GM23338 (cell line): ENCODE data around the gene LONP1. TPM values are rescaled to one million over a fixed set of nuclear protein-coding genes. Genes with fewer than 3 reads are reported as not detected.
"Not testable (repeated sequence)": the region's sequence is repeated elsewhere in the genome, so short reads cannot be mapped to it uniquely, and the experiment has no call there.

Source experiments
- ATAC-seq: fragments of 200-7000 bp; cut with Tn5 transposase; 3 replicates; pipeline ENCODE4 v1.9.1; 2020
- DNase-seq: peaks from one replicate; pipeline ENCODE4 v3.0.0-alpha.2; 2015; ENCODE audit warnings: low spot score
- H2AFZ ChIP-seq: fragments of 200-600 bp; sonication (generic); 2 replicates; pipeline ENCODE4 v1.8.0; 2016; ENCODE audit warnings: antibody characterized with exemption, mild to moderate bottlenecking, moderate library complexity
- H3F3A ChIP-seq: fragments of 200-600 bp; sonication (generic); replicated peaks from 2 replicates; pipeline ENCODE4 v1.8.0; 2017; ENCODE audit warnings: antibody characterized with exemption, mixed run types, low read depth
- H3K27ac ChIP-seq: fragments of 200-600 bp; sonication (generic); 2 replicates; pipeline ENCODE4 v1.6.1; 2016; ENCODE audit warnings: low read depth
- H3K27me3 ChIP-seq: fragments of 200-600 bp; sonication (generic); 2 replicates; pipeline ENCODE4 v1.8.0; 2016; ENCODE audit warnings: mild to moderate bottlenecking, mixed run types, moderate library complexity; ENCODE audit not compliant: insufficient read depth
- H3K36me3 ChIP-seq: fragments of 200-600 bp; sonication (generic); 2 replicates; pipeline ENCODE4 v1.8.0; 2016; ENCODE audit warnings: mild to moderate bottlenecking; ENCODE audit not compliant: insufficient read depth
- H3K4me1 ChIP-seq: fragments of 200-600 bp; sonication (generic); 2 replicates; pipeline ENCODE4 v1.8.0; 2016; ENCODE audit warnings: mild to moderate bottlenecking, moderate library complexity; ENCODE audit not compliant: insufficient read depth
- H3K4me2 ChIP-seq: fragments of 200-600 bp; sonication (generic); 2 replicates; pipeline ENCODE4 v1.7.1; 2017; ENCODE audit warnings: mixed run types
- H3K4me3 ChIP-seq: fragments of 200-600 bp; sonication (generic); 2 replicates; pipeline ENCODE4 v1.6.1; 2016; ENCODE audit warnings: mixed run types
- H3K79me2 ChIP-seq: fragments of 200-600 bp; sonication (generic); replicated peaks from 2 replicates; pipeline ENCODE4 v1.8.0; 2017; ENCODE audit warnings: mild to moderate bottlenecking; ENCODE audit not compliant: insufficient read depth
- H3K9me2 ChIP-seq: fragments of 200-600 bp; sonication (generic); 2 replicates; pipeline ENCODE4 v1.8.0; 2017; ENCODE audit not compliant: insufficient read depth
- H4K20me1 ChIP-seq: fragments of 200-600 bp; sonication (generic); replicated peaks from 2 replicates; pipeline ENCODE4 v1.8.0; 2017; ENCODE audit warnings: mild to moderate bottlenecking; ENCODE audit not compliant: insufficient read depth
- H3K27ac Mint-ChIP-seq: 2 replicates; pipeline ENCODE4 v1.8.0; 2020; ENCODE audit warnings: inconsistent platforms, mild to moderate bottlenecking, moderate library complexity, mixed read lengths
- H3K27me3 Mint-ChIP-seq: 3 replicates; pipeline ENCODE4 v1.8.0; 2022; ENCODE audit warnings: low read depth, mild to moderate bottlenecking, moderate library complexity, mixed read lengths, inconsistent platforms; ENCODE audit not compliant: insufficient read depth, poor library complexity
- H3K36me3 Mint-ChIP-seq: 3 replicates; pipeline ENCODE4 v1.8.0; 2021; ENCODE audit warnings: low read depth, mild to moderate bottlenecking, inconsistent platforms, moderate library complexity, mixed read lengths
- H3K4me1 Mint-ChIP-seq: 3 replicates; pipeline ENCODE4 v1.8.0; 2020; ENCODE audit warnings: mild to moderate bottlenecking, inconsistent platforms, mixed read lengths
- H3K4me3 Mint-ChIP-seq: 3 replicates; pipeline ENCODE4 v1.8.0; 2021; ENCODE audit warnings: moderate library complexity, mild to moderate bottlenecking, inconsistent platforms, mixed read lengths
- H3K9me3 Mint-ChIP-seq: 3 replicates; pipeline ENCODE4 v1.8.0; 2020; ENCODE audit warnings: moderate library complexity, mild to moderate bottlenecking, inconsistent platforms, mixed read lengths
- CREB1 ChIP-seq: fragments of 250-450 bp; sonication (Bioruptor Pico); IDR thresholded peaks from 2 replicates; pipeline ENCODE4 v1.5.0; 2020; ENCODE audit warnings: low read depth, mild to moderate bottlenecking, moderate library complexity
- CTCF ChIP-seq, 2 experiments: fragments of 200-600 bp in 1 of 2; sonication (generic) in 1 of 2; conservative IDR thresholded peaks; 2 replicates each; pipeline versions ENCODE4 v1.5.1 to v1.6.1; 2016 to 2017; ENCODE audit warnings: antibody characterized with exemption in 2 of 2, low read depth in 2 of 2, mild to moderate bottlenecking in 2 of 2, moderate library complexity in 1 of 2
- EZH2 ChIP-seq: fragments of 200-600 bp; sonication (generic); IDR thresholded peaks from one replicate; pipeline ENCODE4 v1.8.0; 2017; ENCODE audit warnings: antibody characterized with exemption, mild to moderate bottlenecking, low read depth; ENCODE audit not compliant: unreplicated experiment
- EZH2phosphoT487 ChIP-seq: fragments of 200-600 bp; sonication (generic); IDR thresholded peaks from one replicate; pipeline ENCODE4 v1.8.1; 2018; ENCODE audit warnings: antibody characterized with exemption; ENCODE audit not compliant: unreplicated experiment
- NANOG ChIP-seq: IDR thresholded peaks from 2 replicates; pipeline ENCODE4 v1.6.1; 2016; ENCODE audit warnings: antibody characterized with exemption, borderline replicate concordance
- POLR2AphosphoS5 ChIP-seq: IDR thresholded peaks from 2 replicates; pipeline ENCODE4 v1.6.1; 2016; ENCODE audit warnings: antibody characterized with exemption, low read depth
- ZNF331 ChIP-seq: fragments of 250-450 bp; sonication (Bioruptor Pico); IDR thresholded peaks from 2 replicates; pipeline ENCODE4 v1.5.0; 2020; ENCODE audit warnings: low read depth, mild to moderate bottlenecking, moderate library complexity
- polyA plus RNA-seq: library from polyadenylated mRNA; unstranded; fragments of >200 nt; fragmentation: Nextera tagmentation; extraction: Ambion mirVana; gene quantifications from 2 replicates; pipeline ENCODE4 v1.2.1, GENCODE V29; 2016
- total RNA-seq: library from RNA; depleted of rRNA; stranded (reverse); fragments of >200 nt; shearing (Covaris generic); gene quantifications from 2 replicates; pipeline ENCODE4 v1.2.3, GENCODE V29; 2014
- TF ChIP-seq, protein P1 (sequence below): fragments of 250-450 bp; sonication (Bioruptor Pico); IDR thresholded peaks from 2 replicates; pipeline ENCODE4 v1.5.0; 2020; ENCODE audit warnings: mild to moderate bottlenecking, moderate library complexity

Gene LONP1
- total and polyA plus RNA-seq, 2 experiments from 2014 or later: 68.6 to 137 TPM

DNA sequence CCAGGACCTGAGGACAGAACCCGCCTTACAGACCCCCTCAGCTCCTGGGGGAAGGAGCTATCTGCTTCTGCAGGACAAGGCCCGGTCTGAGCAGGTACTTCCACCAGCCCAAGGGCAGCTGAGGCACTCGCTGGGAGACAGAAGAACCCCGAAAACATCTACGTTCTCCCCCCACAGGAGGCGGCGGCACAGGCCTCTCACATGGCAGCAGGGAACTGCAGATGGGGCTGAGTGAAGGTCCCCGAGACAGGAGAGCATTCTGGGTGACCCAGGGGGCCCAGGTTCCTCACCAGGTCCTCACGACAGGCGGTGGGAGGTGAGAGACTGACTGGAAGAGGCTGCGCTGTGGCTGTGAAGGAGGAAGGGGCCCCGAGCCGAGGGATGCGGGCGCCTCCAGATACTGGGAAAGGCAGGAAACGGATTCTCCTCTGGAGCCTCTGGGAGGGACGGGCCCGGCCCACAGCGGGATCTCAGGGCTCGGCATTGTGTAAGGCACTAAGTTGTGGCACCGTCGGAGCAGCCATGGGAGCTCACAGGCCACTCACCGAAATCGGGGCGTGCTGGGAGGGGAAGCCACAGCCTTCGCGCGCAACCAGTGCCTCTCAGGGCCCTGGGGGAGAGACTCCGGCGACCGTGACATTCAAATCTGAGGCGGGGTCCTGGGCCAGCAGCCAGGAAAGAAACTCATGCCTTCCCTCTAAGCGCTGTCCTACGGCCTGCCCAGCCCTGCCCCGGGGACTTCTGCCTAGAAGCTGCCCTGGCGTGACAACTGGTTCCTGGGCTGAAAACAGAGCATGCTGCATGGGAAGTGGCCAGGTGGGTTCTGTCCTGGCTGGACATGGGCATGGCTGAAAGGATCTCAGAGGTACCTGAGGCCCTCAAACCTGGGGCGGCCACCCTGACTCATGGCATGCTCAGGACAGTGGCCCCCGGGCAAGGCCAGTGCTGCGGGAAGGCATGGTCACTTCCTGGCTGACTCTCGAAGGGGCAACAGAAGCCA lies 15.8 kb downstream of the LONP1 start (continued):
- TF ChIP-seq CTCF (conservative IDR thresholded peaks at IDR 0.05; ENCODE audit: low read depth in 2 of 2): no peak
- TF ChIP-seq EZH2: no peak
- no peak for TF ChIP-seq EZH2phosphoT487
- no peak for TF ChIP-seq ZNF331 (CRISPR knock-in tag)

DNA sequence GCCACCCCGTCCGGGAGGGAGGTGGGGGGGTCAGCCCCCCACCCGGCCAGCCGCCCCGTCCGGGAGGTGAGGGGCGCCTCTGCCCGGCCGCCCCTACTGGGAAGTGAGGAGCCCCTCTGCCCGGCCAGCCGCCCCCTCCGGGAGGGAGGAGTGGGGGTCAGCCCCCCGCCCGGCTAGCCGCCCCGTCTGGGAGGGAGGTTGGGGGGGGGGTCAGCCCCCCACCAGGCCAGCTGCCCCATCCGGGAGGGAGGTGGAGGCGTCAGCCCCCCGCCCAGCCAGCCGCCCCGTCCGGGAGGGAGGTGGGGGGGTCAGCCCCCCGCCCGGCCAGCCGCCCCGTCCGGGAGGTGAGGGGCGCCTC lies 17.9 kb downstream of the LONP1 start:
- H3K27ac Mint-ChIP-seq, H3K9me3 Mint-ChIP-seq, H3K79me2 ChIP-seq, H3K9me2 ChIP-seq, H3K4me3 ChIP-seq, H3K4me1 Mint-ChIP-seq, H3K27ac ChIP-seq, H4K20me1 ChIP-seq, H3K4me3 Mint-ChIP-seq, H3F3A ChIP-seq, DNase-seq, H3K27me3 ChIP-seq, H3K4me1 ChIP-seq, ATAC-seq, H2AFZ ChIP-seq, H3K4me2 ChIP-seq: not testable (repeated sequence)
- H3K36me3 ChIP-seq: peaks cover 18% of the 10 kb centered on the region; the same call in 1 of the 2 replicates
- H3K36me3 Mint-ChIP-seq: peaks cover 91% of the 10 kb centered on the region
- H3K27me3 Mint-ChIP-seq: peaks cover 25% of the 10 kb centered on the region

- no peak overlapping the region for H3K4me2 ChIP-seq
- Mint-ChIP-seq H3K9me3 (peaks cover 9% of the 10 kb centered on the region), H3K36me3 (peaks cover 83% of the 10 kb centered on the region), H3K4me1 (no peaks in the 10 kb centered on the region), H3K4me3 (no peak overlapping the region), H3K27ac (no peak overlapping the region), H3K27me3 (peaks cover 31% of the 10 kb centered on the region)
- no peak overlapping the region for H2AFZ ChIP-seq
- H3K27me3 ChIP-seq: no peaks in the 10 kb centered on the region
- H3K27ac ChIP-seq: no peak overlapping the region
- H3K9me2 ChIP-seq: no peaks in the 10 kb centered on the region
- no peaks in the 10 kb centered on the region for H3K79me2 ChIP-seq
- H3K36me3 ChIP-seq: peaks cover 10% of the 10 kb centered on the region; the same call in 1 of the 2 replicates
- no peak for ATAC-seq
- no peaks in the 10 kb centered on the region for H3K4me1 ChIP-seq
- no peak overlapping the region for H3K4me3 ChIP-seq
- DNase-seq: peak; percentile 0
- no peaks in the 10 kb centered on the region; the same call in 1 of the 2 replicates for H3F3A ChIP-seq
- peaks cover 7% of the 10 kb centered on the region; the same call in 1 of the 2 replicates for H4K20me1 ChIP-seq
- TF ChIP-seq, protein P1, sequence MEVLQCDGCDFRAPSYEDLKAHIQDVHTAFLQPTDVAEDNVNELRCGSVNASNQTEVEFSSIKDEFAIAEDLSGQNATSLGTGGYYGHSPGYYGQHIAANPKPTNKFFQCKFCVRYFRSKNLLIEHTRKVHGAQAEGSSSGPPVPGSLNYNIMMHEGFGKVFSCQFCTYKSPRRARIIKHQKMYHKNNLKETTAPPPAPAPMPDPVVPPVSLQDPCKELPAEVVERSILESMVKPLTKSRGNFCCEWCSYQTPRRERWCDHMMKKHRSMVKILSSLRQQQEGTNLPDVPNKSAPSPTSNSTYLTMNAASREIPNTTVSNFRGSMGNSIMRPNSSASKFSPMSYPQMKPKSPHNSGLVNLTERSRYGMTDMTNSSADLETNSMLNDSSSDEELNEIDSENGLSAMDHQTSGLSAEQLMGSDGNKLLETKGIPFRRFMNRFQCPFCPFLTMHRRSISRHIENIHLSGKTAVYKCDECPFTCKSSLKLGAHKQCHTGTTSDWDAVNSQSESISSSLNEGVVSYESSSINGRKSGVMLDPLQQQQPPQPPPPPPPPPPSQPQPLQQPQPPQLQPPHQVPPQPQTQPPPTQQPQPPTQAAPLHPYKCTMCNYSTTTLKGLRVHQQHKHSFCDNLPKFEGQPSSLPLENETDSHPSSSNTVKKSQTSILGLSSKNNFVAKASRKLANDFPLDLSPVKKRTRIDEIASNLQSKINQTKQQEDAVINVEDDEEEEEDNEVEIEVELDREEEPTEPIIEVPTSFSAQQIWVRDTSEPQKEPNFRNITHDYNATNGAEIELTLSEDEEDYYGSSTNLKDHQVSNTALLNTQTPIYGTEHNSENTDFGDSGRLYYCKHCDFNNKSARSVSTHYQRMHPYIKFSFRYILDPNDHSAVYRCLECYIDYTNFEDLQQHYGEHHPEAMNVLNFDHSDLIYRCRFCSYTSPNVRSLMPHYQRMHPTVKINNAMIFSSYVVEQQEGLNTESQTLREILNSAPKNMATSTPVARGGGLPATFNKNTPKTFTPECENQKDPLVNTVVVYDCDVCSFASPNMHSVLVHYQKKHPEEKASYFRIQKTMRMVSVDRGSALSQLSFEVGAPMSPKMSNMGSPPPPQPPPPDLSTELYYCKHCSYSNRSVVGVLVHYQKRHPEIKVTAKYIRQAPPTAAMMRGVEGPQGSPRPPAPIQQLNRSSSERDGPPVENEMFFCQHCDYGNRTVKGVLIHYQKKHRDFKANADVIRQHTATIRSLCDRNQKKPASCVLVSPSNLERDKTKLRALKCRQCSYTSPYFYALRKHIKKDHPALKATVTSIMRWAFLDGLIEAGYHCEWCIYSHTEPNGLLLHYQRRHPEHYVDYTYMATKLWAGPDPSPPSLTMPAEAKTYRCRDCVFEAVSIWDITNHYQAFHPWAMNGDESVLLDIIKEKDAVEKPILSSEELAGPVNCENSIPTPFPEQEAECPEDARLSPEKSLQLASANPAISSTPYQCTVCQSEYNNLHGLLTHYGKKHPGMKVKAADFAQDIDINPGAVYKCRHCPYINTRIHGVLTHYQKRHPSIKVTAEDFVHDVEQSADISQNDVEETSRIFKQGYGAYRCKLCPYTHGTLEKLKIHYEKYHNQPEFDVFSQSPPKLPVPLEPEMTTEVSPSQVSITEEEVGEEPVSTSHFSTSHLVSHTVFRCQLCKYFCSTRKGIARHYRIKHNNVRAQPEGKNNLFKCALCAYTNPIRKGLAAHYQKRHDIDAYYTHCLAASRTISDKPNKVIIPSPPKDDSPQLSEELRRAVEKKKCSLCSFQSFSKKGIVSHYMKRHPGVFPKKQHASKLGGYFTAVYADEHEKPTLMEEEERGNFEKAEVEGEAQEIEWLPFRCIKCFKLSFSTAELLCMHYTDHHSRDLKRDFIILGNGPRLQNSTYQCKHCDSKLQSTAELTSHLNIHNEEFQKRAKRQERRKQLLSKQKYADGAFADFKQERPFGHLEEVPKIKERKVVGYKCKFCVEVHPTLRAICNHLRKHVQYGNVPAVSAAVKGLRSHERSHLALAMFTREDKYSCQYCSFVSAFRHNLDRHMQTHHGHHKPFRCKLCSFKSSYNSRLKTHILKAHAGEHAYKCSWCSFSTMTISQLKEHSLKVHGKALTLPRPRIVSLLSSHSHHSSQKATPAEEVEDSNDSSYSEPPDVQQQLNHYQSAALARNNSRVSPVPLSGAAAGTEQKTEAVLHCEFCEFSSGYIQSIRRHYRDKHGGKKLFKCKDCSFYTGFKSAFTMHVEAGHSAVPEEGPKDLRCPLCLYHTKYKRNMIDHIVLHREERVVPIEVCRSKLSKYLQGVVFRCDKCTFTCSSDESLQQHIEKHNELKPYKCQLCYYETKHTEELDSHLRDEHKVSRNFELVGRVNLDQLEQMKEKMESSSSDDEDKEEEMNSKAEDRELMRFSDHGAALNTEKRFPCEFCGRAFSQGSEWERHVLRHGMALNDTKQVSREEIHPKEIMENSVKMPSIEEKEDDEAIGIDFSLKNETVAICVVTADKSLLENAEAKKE (CRISPR knock-in tag): no peak
- no peak for TF ChIP-seq EZH2
- TF ChIP-seq ZNF331 (CRISPR knock-in tag): no peak
- no peak for TF ChIP-seq CREB1
- TF ChIP-seq POLR2AphosphoS5: no peak
- TF ChIP-seq NANOG: no peak
Measured at GRCh38 chr19:5700455-5701092, 19.4 kb downstream of the LONP1 start.
